Duodenal mucosa (tissue), 2 donors: ENCODE measurements around the gene SAMM50.

Source experiments
- H3K27ac ChIP-seq: one replicate; pipeline ENCODE4 v1.7.0; 2013; ENCODE audit warnings: low read depth, low read length
- H3K27me3 ChIP-seq, 2 donors: one replicate each; pipeline ENCODE4 v1.7.0; 2013; ENCODE audit warnings: low read length in 2 of 2, control low read depth in 1 of 2; ENCODE audit not compliant: insufficient read depth in 2 of 2, control insufficient read depth in 1 of 2
- H3K36me3 ChIP-seq, 2 donors: one replicate each; pipeline ENCODE4 v1.7.0; 2013; ENCODE audit warnings: low read length in 2 of 2, control low read depth in 1 of 2; ENCODE audit not compliant: insufficient read depth in 2 of 2, control insufficient read depth in 1 of 2
- H3K4me1 ChIP-seq, 2 donors: one replicate each; pipeline ENCODE4 v1.7.0; 2013; ENCODE audit warnings: low read length in 2 of 2, control low read depth in 1 of 2; ENCODE audit not compliant: insufficient read depth in 2 of 2, control insufficient read depth in 1 of 2
- H3K4me3 ChIP-seq, 2 donors: one replicate each; pipeline ENCODE4 v1.7.0; 2013; ENCODE audit warnings: low read length in 2 of 2, low read depth in 1 of 2
- H3K9ac ChIP-seq, 2 donors: one replicate each; pipeline ENCODE4 v1.7.0; 2013; ENCODE audit warnings: low read length in 2 of 2, low read depth in 1 of 2
- H3K9me3 ChIP-seq, 2 donors: one replicate each; pipeline ENCODE4 v1.7.0; 2013; ENCODE audit warnings: low read length in 2 of 2, control low read depth in 1 of 2; ENCODE audit not compliant: control insufficient read depth in 1 of 2

SAMM50 gene

GRCh38 chr22:43945632-43946383 is 9.4 kb upstream of the SAMM50 start:
- H3K27ac ChIP-seq = no peak overlapping the region
- no peak overlapping the region for H3K4me3 ChIP-seq
- no peak overlapping the region for H3K9ac ChIP-seq
- no peaks in the 10 kb centered on the region for H3K36me3 ChIP-seq
- no peaks in the 10 kb centered on the region for H3K27me3 ChIP-seq
- H3K4me1 ChIP-seq = no peaks in the 10 kb centered on the region
- no peaks in the 10 kb centered on the region for H3K9me3 ChIP-seq

GRCh38 chr22:43946384-43946667 is 8.9 kb upstream of the SAMM50 start:
- Histone ChIP-seq H3K9ac (no peak overlapping the region), H3K4me3 (no peak overlapping the region), H3K27me3 (no peaks in the 10 kb centered on the region), H3K4me1 (no peaks in the 10 kb centered on the region), H3K9me3 (no peaks in the 10 kb centered on the region), H3K36me3 (no peaks in the 10 kb centered on the region), H3K27ac (no peak overlapping the region)

DNA sequence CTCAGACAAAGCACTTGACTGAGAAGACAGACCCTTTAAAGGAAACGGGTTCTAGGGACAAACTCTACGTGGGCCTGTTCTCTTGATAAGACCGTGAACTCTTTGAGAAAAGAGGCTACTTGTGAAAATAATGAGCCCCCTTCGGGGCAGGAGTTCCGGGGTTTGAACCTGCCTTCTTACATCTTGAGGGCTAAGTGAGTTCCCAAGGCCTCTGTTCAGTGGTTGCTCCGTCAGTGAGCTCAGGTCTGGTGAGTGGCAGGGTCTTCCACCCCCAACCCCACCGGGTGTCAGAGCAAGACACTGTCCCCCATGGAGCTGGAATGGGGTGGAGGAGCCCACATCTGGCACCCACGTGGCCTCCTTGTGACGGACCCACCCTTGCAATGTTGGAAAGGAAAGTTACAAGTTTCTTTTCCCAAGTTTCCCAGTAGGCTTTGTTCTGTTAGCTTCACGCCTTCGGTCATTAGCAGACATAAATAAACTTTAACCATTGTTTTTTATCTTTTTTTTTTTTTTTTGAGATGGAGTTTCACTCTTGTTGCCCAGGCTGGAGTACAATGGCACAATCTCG is 6.3 kb upstream of the SAMM50 start:
- Histone ChIP-seq H3K36me3 (no peaks in the 10 kb centered on the region), H3K4me1 (no peaks in the 10 kb centered on the region), H3K9me3 (no peaks in the 10 kb centered on the region), H3K9ac (no peak overlapping the region), H3K4me3 (no peak overlapping the region), H3K27me3 (no peaks in the 10 kb centered on the region), H3K27ac (no peak overlapping the region)

DNA sequence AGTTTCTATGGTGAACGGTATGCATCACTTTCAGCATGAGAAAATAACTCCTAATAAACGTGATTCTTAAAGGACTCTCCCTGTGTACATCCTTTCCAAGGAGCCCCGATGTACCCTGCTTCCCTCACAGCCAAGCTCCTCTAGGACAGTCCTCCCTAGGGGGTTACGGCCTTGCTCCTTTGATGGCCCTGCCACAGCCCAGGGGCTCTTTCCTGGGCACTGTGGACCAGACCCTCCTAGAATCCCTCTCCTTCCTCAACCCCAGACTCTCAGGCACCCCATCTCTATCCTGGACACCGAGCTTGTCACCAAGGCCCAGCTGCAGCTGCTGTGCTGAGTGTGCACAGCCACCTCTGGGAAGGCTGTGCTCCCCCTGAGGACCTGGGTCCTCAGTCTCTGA is 3.9 kb upstream of the SAMM50 start:
- Histone ChIP-seq H3K9ac (no peak overlapping the region), H3K36me3 (no peaks in the 10 kb centered on the region), H3K27me3 (no peaks in the 10 kb centered on the region), H3K9me3 (no peaks in the 10 kb centered on the region), H3K4me1 (peaks cover 12 to 13% of the 10 kb centered on the region in 2 donors), H3K4me3 (no peak overlapping the region), H3K27ac (no peak overlapping the region)

DNA sequence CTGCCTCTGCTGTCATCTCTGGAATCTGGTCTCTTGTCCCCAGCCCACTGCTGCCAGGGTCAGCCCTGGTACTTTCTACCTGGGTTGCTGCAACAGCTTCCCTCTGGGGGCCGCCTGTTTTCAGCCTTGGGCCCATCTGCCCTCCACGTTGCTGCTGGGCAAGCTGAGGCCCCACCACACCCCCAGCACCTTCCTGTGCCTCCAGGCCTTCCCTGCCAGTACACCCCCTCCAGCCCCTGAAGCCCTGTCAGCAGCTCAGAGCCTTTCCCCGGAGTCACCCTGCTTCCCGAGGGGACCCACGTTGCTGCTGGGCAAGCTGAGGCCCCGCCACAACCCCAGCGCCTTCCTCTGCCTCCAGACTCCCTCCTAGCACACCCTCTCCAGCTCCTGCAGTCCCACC is 3.3 kb upstream of the SAMM50 start:
- Histone ChIP-seq H3K27ac (no peak overlapping the region), H3K9me3 (no peaks in the 10 kb centered on the region), H3K4me3 (no peak overlapping the region), H3K36me3 (no peaks in the 10 kb centered on the region), H3K9ac (no peak overlapping the region), H3K27me3 (no peaks in the 10 kb centered on the region), H3K4me1 (peaks cover 18 to 19% of the 10 kb centered on the region in 2 donors)

DNA sequence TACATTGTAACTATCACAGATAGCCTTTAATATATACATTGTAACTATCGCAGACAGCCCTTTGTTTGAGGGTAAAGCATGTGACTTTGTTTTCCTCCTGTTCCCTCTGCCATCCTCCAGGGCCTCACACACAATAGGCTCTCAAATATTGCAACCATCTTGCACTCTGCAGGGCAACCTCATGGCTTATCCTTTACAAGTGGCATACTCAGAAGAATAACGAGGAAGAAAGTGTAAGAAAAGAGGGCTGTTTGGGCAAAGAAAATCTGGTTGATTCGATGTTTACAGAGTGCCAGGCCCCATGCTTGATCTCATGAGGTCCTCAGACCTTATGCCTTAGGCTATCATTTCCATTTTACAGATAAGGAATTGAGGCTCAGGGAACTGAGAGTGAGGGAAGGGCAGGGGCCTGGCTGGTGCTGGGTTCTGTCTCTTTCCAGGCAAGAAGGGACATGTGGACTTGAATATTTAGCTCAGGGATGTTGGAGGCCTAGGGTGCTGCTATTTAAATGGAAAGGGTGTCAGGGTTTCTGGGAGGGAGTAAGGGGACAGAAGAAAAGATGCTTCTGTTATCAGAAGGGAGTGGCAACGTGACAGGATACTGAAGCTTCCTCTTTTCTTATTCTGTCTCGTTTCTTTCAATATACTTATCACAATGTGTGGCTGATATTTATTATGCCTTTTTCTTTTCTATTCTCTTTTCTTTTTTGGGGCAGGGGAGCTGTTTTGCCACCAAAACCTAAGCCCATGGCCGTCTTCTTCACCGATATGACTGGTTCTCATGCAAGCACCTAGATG is 1.1 kb upstream of the SAMM50 start:
- Histone ChIP-seq H3K4me1 (peaks cover 19% of the 10 kb centered on the region in 2 donors), H3K36me3 (no peaks in the 10 kb centered on the region), H3K9ac (peak overlapping the region; percentile 77 to 81), H3K9me3 (no peaks in the 10 kb centered on the region), H3K27me3 (no peaks in the 10 kb centered on the region), H3K4me3 (peak overlapping the region; percentile 85 to 92), H3K27ac (no peak overlapping the region)

- peak overlapping the region; percentile 81 for H3K27ac ChIP-seq
- no peaks in the 10 kb centered on the region for H3K36me3 ChIP-seq
- peak overlapping the region; percentile 85 to 92 for H3K4me3 ChIP-seq
- no peaks in the 10 kb centered on the region for H3K9me3 ChIP-seq
- H3K4me1 ChIP-seq = peaks cover 19% of the 10 kb centered on the region in 2 donors
- no peaks in the 10 kb centered on the region for H3K27me3 ChIP-seq
- peak overlapping the region; percentile 77 for H3K9ac ChIP-seq
Observed at GRCh38 chr22:43955883-43956782, 891 bp downstream of the SAMM50 start.

GRCh38 chr22:43956805-43957463 is 1.7 kb downstream of the SAMM50 start:
- Histone ChIP-seq H3K9ac (no peak overlapping the region), H3K4me3 (peak overlapping the region; percentile 85 to 92), H3K27ac (no peak overlapping the region), H3K4me1 (peaks cover 19% of the 10 kb centered on the region in 2 donors), H3K36me3 (no peaks in the 10 kb centered on the region), H3K9me3 (no peaks in the 10 kb centered on the region), H3K27me3 (no peaks in the 10 kb centered on the region)

- H3K27me3 ChIP-seq = no peaks in the 10 kb centered on the region
- H3K4me1 ChIP-seq = peaks cover 19% of the 10 kb centered on the region in 2 donors
- H3K9ac ChIP-seq = no peak overlapping the region
- H3K36me3 ChIP-seq = peaks cover 0 to under 1% of the 10 kb centered on the region in 2 donors
- H3K4me3 ChIP-seq = no peak overlapping the region
- H3K27ac ChIP-seq = no peak overlapping the region
- H3K9me3 ChIP-seq = no peaks in the 10 kb centered on the region
Observed at GRCh38 chr22:43957871-43958270, 2.6 kb downstream of the SAMM50 start.
